ENCODE results near the gene SULT1C4.

SULT1C4 gene

GRCh38 chr2:108376774-108377173 is 980 bp upstream of the SULT1C4 start:
- no peak for DNase-seq

GRCh38 chr2:108377401-108377800 is 353 bp upstream of the SULT1C4 start:
- DNase-seq, result no peak

- DNase-seq, result no peak
Measured at GRCh38 chr2:108378851-108379250, 1.1 kb downstream of the SULT1C4 start.

- DNase-seq, result no peak
Measured at GRCh38 chr2:108382196-108382595, 4.4 kb downstream of the SULT1C4 start.

GRCh38 chr2:108383146-108383830 is 5.5 kb downstream of the SULT1C4 start:
- DNase-seq, result no peak

GRCh38 chr2:108384662-108385393 is 7.1 kb downstream of the SULT1C4 start:
- no peak for DNase-seq

GRCh38 chr2:108385411-108386071 is 7.8 kb downstream of the SULT1C4 start:
- DNase-seq, result no peak

GRCh38 chr2:108388045-108388444 is 10.3 kb downstream of the SULT1C4 start:
- DNase-seq, result no peak

- no peak for DNase-seq
Measured at GRCh38 chr2:108390340-108390739, 12.6 kb downstream of the SULT1C4 start.

GRCh38 chr2:108392029-108392428 is 14.3 kb downstream of the SULT1C4 start:
- DNase-seq, result no peak

GRCh38 chr2:108393197-108393596 is 15.4 kb downstream of the SULT1C4 start:
- DNase-seq, result no peak

- DNase-seq, result no peak
Measured at GRCh38 chr2:108395155-108395554, 17.4 kb downstream of the SULT1C4 start.

- peak in 1 of 2 experiments; percentile 31 for DNase-seq
Measured at GRCh38 chr2:108396845-108397244, 19.1 kb downstream of the SULT1C4 start.

GRCh38 chr2:108399479-108399878 is 21.7 kb downstream of the SULT1C4 start:
- DNase-seq, result no peak

- no peak for DNase-seq
Measured at GRCh38 chr2:108401800-108402199, 24.0 kb downstream of the SULT1C4 start.

GRCh38 chr2:108403494-108403893 is 25.7 kb downstream of the SULT1C4 start:
- DNase-seq, result no peak

GRCh38 chr2:108404784-108405397 is 27.1 kb downstream of the SULT1C4 start:
- DNase-seq, result no peak

- DNase-seq, result no peak
Measured at GRCh38 chr2:108407864-108408729, 30.3 kb downstream of the SULT1C4 start.

GRCh38 chr2:108409768-108410167 is 32.0 kb downstream of the SULT1C4 start:
- DNase-seq, result no peak

GRCh38 chr2:108412995-108413710 is 35.4 kb downstream of the SULT1C4 start:
- DNase-seq, result no peak

GRCh38 chr2:108413711-108414095 is 35.9 kb downstream of the SULT1C4 start:
- DNase-seq, result no peak
